Middle frontal gyrus (tissue), 1 donor: ENCODE data around the gene SLC9A5.

Source experiments
- DNase-seq: peaks from one replicate; pipeline ENCODE4 v3.0.0-alpha.2; 2015; ENCODE audit warnings: low spot score; ENCODE audit errors: extremely low spot score

SLC9A5 gene

GRCh38 chr16:67305216-67306071 is 56.7 kb downstream of the SLC9A5 start:
- no peak for DNase-seq

- DNase-seq = no peak
Observed at GRCh38 chr16:67310561-67310960, 61.8 kb downstream of the SLC9A5 start.

- peak; percentile 18 for DNase-seq
Observed at GRCh38 chr16:67311607-67312488, 63.1 kb downstream of the SLC9A5 start.

GRCh38 chr16:67312719-67313118 is 63.9 kb downstream of the SLC9A5 start:
- no peak for DNase-seq

- DNase-seq = no peak
Observed at GRCh38 chr16:67317853-67318252, 69.1 kb downstream of the SLC9A5 start.
